B cell (primary cell): Measurements from ENCODE around the gene RNF26. TPM values are rescaled to one million over a fixed set of nuclear protein-coding genes. Genes with fewer than 3 reads are reported as not detected.

Experiments
- ATAC-seq: fragments of 200-7000 bp; cut with Tn5 transposase; one replicate; pipeline ENCODE4 v1.10.0; 2021; ENCODE audit warnings: low read depth, mild to moderate bottlenecking, moderate number of reproducible peaks, moderate library complexity
- CTCF ChIA-PET: fragments of 350-600 bp; sonication (Branson Sonifier 250); formaldehyde crosslinking; loops from one replicate; lab custom pipeline; 2021; ENCODE audit warnings: antibody characterized with exemption, inconsistent platforms; lab: Charles Lee
- POLR2A ChIA-PET: fragments of 350-600 bp; sonication (Branson Sonifier 250); formaldehyde crosslinking; loops from one replicate; lab custom pipeline; 2021; ENCODE audit warnings: antibody characterized with exemption; lab: Charles Lee
- DNase-seq: peaks from one replicate; pipeline ENCODE4 v3.0.0; 2013
- H2AFZ ChIP-seq: 2 replicates; pipeline ENCODE4 v1.6.1; 2012; ENCODE audit warnings: mild to moderate bottlenecking, low read depth, low read length; ENCODE audit not compliant: insufficient read depth, poor library complexity, severe bottlenecking
- H3K27ac ChIP-seq, 2 donors: 1 replicate in 1 of 2; 2 replicates in 1 of 2; pipeline ENCODE4 v1.5.1; 2012 to 2013; ENCODE audit warnings: low read length in 2 of 2, mild to moderate bottlenecking in 2 of 2, moderate library complexity in 1 of 2
- H3K27me3 ChIP-seq, 4 experiments: fragments of 200-600 bp in 1 of 4; sonication (generic) in 1 of 4; replicated peaks in 1 of 4; 1 replicate in 2 of 4; 2 replicates in 2 of 4; pipeline versions ENCODE4 v1.6.1 to v1.7.0; 2013 to 2016; ENCODE audit warnings: low read length in 3 of 4, mild to moderate bottlenecking in 2 of 4, mixed read lengths in 1 of 4, moderate library complexity in 1 of 4; ENCODE audit not compliant: insufficient read depth in 4 of 4, control insufficient read depth in 3 of 4; ENCODE audit errors: control extremely low read depth in 1 of 4
- H3K36me3 ChIP-seq, 2 experiments: replicated peaks in 1 of 2; 1 replicate in 1 of 2; 2 replicates in 1 of 2; pipeline versions ENCODE4 v1.6.1 to v1.7.1; 2013; ENCODE audit warnings: low read length in 1 of 2; ENCODE audit not compliant: insufficient read depth in 2 of 2, control insufficient read depth in 1 of 2; ENCODE audit errors: control extremely low read depth in 1 of 2, extremely low read depth in 1 of 2
- H3K4me1 ChIP-seq, 2 donors: fragments of 200-600 bp in 1 of 2; sonication (generic) in 1 of 2; 1 replicate in 1 of 2; 2 replicates in 1 of 2; pipeline versions ENCODE4 v1.5.1 to v1.6.1; 2013 to 2017; ENCODE audit warnings: low read length in 2 of 2; ENCODE audit not compliant: control insufficient read depth in 2 of 2, insufficient read depth in 2 of 2
- H3K4me2 ChIP-seq: replicated peaks from 2 replicates; pipeline ENCODE3; 2012; ENCODE audit warnings: mild to moderate bottlenecking, low read depth, low read length; ENCODE audit not compliant: poor library complexity, severe bottlenecking
- H3K4me3 ChIP-seq, 5 experiments: fragments of 200-600 bp in 1 of 5; sonication (generic) in 1 of 5; 1 replicate in 3 of 5; 2 replicates in 2 of 5; pipeline versions ENCODE4 v1.5.1 to v1.7.0; 2011 to 2016; ENCODE audit warnings: low read length in 4 of 5, mild to moderate bottlenecking in 4 of 5, low read depth in 2 of 5, control low read depth in 1 of 5, moderate library complexity in 1 of 5; ENCODE audit not compliant: insufficient read depth in 1 of 5; ENCODE audit errors: control extremely low read depth in 1 of 5, extremely low read depth in 1 of 5
- H3K79me2 ChIP-seq: fragments of 200-600 bp; sonication (generic); one replicate; pipeline ENCODE4 v1.6.0; 2016; ENCODE audit warnings: low read length; ENCODE audit not compliant: control insufficient read depth, insufficient read depth
- H3K9ac ChIP-seq: fragments of 200-600 bp; sonication (generic); 2 replicates; pipeline ENCODE4 v1.6.1; 2017; ENCODE audit warnings: mild to moderate bottlenecking, low read length, moderate library complexity
- H3K9me3 ChIP-seq, 3 donors: one replicate each; pipeline versions ENCODE4 v1.6.1 to v1.7.1; 2013; ENCODE audit warnings: low read length in 2 of 3; ENCODE audit not compliant: control insufficient read depth in 2 of 3, insufficient read depth in 1 of 3; ENCODE audit errors: control extremely low read depth in 1 of 3
- H4K20me1 ChIP-seq: 2 replicates; pipeline ENCODE4 v1.6.0; 2012; ENCODE audit warnings: mild to moderate bottlenecking, low read length; ENCODE audit not compliant: insufficient read depth, control insufficient read depth, poor library complexity, severe bottlenecking
- H3K27ac Mint-ChIP-seq: one replicate; pipeline ENCODE4 v1.8.0; 2021; ENCODE audit warnings: mixed read lengths
- H3K27me3 Mint-ChIP-seq: one replicate; pipeline ENCODE4 v1.8.0; 2021; ENCODE audit warnings: mixed read lengths
- H3K4me1 Mint-ChIP-seq: one replicate; pipeline ENCODE4 v1.8.0; 2021; ENCODE audit warnings: mixed read lengths
- H3K4me3 Mint-ChIP-seq: one replicate; pipeline ENCODE4 v1.8.0; 2021; ENCODE audit warnings: mixed read lengths
- H3K9me3 Mint-ChIP-seq: one replicate; pipeline ENCODE4 v1.8.0; 2022; ENCODE audit warnings: mixed read lengths; ENCODE audit not compliant: insufficient read depth
- EZH2 ChIP-seq: IDR thresholded peaks from 2 replicates; pipeline ENCODE4 v1.6.1; 2012; ENCODE audit warnings: borderline replicate concordance, low read depth, mild to moderate bottlenecking, moderate library complexity, low read length; ENCODE audit not compliant: insufficient read depth, poor library complexity, severe bottlenecking
- WGBS: methylation state at CpG from one replicate; pipeline ENCODE4 v1.1.5; 2013; ENCODE audit warnings: missing lambda C conversion rate; ENCODE audit not compliant: insufficient coverage; 5-methylcytosine and 5-hydroxymethylcytosine counted together
- intact Hi-C: fragments of 100-400 bp; cut with micrococcal nuclease; formaldehyde crosslinking; loops from one replicate; pipeline ENCODE4 v1.10.0; 2022
- polyA plus RNA-seq: library from polyadenylated mRNA; depleted of rRNA; stranded (reverse); fragments of >200 nt; gene quantifications from 2 replicates; pipeline ENCODE4 v1.2.3, GENCODE V29; 2012
- small RNA-seq: library from RNA; depleted of rRNA; stranded (forward); fragments of <200 nt; gene quantifications from one replicate; pipeline ENCODE3, GENCODE V24; 2012; ENCODE audit warnings: low replicate concordance, low read depth; ENCODE audit not compliant: insufficient read length
- total RNA-seq, 2 donors: library from RNA; stranded (reverse); fragments of 120-200 nt in 1 of 2; gene quantifications; 1 replicate in 1 of 2; 2 replicates in 1 of 2; pipeline versions ENCODE4 v1.2.3 to v1.2.4, GENCODE V29; 2013 to 2022
- TF ChIP-seq, protein P1 (sequence below): fragments of 200-600 bp; IDR thresholded peaks from one replicate; pipeline ENCODE4 v1.8.0; 2022; ENCODE audit warnings: antibody characterized with exemption, mild to moderate bottlenecking

Gene RNF26
- total and polyA plus RNA-seq, 2 donors (not counting 1 experiment from before 2014, with no cell fraction given): 15.5 to 21.8 TPM

DNA sequence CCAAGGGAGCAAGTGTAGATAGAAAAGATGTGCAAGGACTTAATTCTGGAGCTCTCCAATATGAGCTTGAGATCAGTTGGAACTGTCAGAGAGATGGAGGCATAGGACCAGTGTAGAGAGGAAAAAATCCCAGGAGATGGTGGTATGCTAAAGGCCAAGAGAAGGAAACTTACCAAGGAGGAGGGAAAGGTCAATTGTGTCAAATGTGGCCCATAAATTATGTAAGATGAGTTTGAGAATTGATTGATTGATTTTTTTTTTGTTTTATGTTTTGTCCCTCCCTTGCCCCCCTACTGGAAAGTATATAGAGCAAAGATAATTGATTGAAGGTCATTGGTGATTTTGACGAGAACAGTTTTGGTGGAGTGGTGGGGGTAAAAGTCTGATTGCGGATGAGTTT lies 50.0 kb downstream of the RNF26 start:
- 89% methylated on average over 2 of the region's 2 CpGs for WGBS
- Histone ChIP-seq H3K79me2 (no peaks in the 10 kb centered on the region), H3K9me3 (peaks cover 0 to 4% (median 0%) of the 10 kb centered on the region in 3 donors), H3K36me3 (no peaks in the 10 kb centered on the region), H3K4me1 (peaks cover 12 to 17% of the 10 kb centered on the region in 2 donors), H2AFZ (no peak overlapping the region), H3K4me2 (no peak overlapping the region), H3K27me3 (peaks cover 0 to 27% (median 16%) of the 10 kb centered on the region in 4 experiments), H3K9ac (no peak overlapping the region), H3K4me3 (no peak overlapping the region), H4K20me1 (no peaks in the 10 kb centered on the region), H3K27ac (no peak overlapping the region)
- no peak overlapping the region for H3K4me3 Mint-ChIP-seq
- CTCF ChIA-PET: interaction anchor here (0.6 to 0.7 kb wide), 2 partner anchors 16 to 20 kb away, joined by 3 to 4 read pairs; no protein-coding TSS in a partner anchor
- POLR2A ChIA-PET: no interaction called here
- no peaks in the 10 kb centered on the region for H3K9me3 Mint-ChIP-seq
- DNase-seq (no peak), ATAC-seq (no peak)
- no peak overlapping the region for H3K27ac Mint-ChIP-seq
- peaks cover 6% of the 10 kb centered on the region for H3K4me1 Mint-ChIP-seq
- peaks cover 5% of the 10 kb centered on the region for H3K27me3 Mint-ChIP-seq
- intact Hi-C loops: no loop called here
- TF ChIP-seq, protein P1, sequence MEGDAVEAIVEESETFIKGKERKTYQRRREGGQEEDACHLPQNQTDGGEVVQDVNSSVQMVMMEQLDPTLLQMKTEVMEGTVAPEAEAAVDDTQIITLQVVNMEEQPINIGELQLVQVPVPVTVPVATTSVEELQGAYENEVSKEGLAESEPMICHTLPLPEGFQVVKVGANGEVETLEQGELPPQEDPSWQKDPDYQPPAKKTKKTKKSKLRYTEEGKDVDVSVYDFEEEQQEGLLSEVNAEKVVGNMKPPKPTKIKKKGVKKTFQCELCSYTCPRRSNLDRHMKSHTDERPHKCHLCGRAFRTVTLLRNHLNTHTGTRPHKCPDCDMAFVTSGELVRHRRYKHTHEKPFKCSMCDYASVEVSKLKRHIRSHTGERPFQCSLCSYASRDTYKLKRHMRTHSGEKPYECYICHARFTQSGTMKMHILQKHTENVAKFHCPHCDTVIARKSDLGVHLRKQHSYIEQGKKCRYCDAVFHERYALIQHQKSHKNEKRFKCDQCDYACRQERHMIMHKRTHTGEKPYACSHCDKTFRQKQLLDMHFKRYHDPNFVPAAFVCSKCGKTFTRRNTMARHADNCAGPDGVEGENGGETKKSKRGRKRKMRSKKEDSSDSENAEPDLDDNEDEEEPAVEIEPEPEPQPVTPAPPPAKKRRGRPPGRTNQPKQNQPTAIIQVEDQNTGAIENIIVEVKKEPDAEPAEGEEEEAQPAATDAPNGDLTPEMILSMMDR: no peak
- no peak for TF ChIP-seq EZH2

Small RNA genes within 50 kb of the gene (small RNA-seq; reads per million reads assigned to genes)
- gene RF01225 (not detected), gene RNU6-262P (not detected)

Other genes starting within 250 kb of the RNF26 start
- gene HMBS, start 249.6 kb upstream of the RNF26 start, total RNA-seq: 7.6 and 9.2 TPM in 2 replicates
- gene HMBS, start 249.6 kb upstream of the RNF26 start, polyA plus RNA-seq: 17.7 and 18.2 TPM in 2 replicates
- gene DPAGT1, start 232.7 kb upstream of the RNF26 start, total RNA-seq: 34.5 and 38.3 TPM in 2 replicates
- gene DPAGT1, start 232.7 kb upstream of the RNF26 start, polyA plus RNA-seq: 60.3 and 64.3 TPM in 2 replicates
- gene C2CD2L, start 227.2 kb upstream of the RNF26 start, total RNA-seq: 9.5 and 13.8 TPM in 2 replicates
- 14.1 and 17.0 TPM in 2 replicates for gene C2CD2L, start 227.2 kb upstream of the RNF26 start, polyA plus RNA-seq
- 78.7 and 84.6 TPM in 2 replicates for gene HINFP, start 212.9 kb upstream of the RNF26 start, total RNA-seq
- gene HINFP, start 212.9 kb upstream of the RNF26 start, polyA plus RNA-seq: 51.5 and 60.6 TPM in 2 replicates
- not detected in 2 replicates for gene ABCG4, start 185.5 kb upstream of the RNF26 start, total RNA-seq
- gene ABCG4, start 185.5 kb upstream of the RNF26 start, polyA plus RNA-seq: not detected in 2 replicates
- 9.6 and 10.4 TPM in 2 replicates for gene NLRX1, start 165.8 kb upstream of the RNF26 start, total RNA-seq
- 4.5 and 6.3 TPM in 2 replicates for gene NLRX1, start 165.8 kb upstream of the RNF26 start, polyA plus RNA-seq
- 0.22 and 0.76 TPM in 2 replicates for gene NHERF4, start 149.1 kb upstream of the RNF26 start, total RNA-seq
- 0.61 TPM in 1 of 2 replicates, not detected in the other for gene NHERF4, start 149.1 kb upstream of the RNF26 start, polyA plus RNA-seq
- 35.2 and 38.7 TPM in 2 replicates for gene CBL, start 128.2 kb upstream of the RNF26 start, total RNA-seq
- 11.7 and 12.5 TPM in 2 replicates for gene CBL, start 128.2 kb upstream of the RNF26 start, polyA plus RNA-seq
- 0.29 and 0.42 TPM in 2 replicates for gene MCAM, start 17.4 kb upstream of the RNF26 start, total RNA-seq
- 1.1 and 1.4 TPM in 2 replicates for gene MCAM, start 17.4 kb upstream of the RNF26 start, polyA plus RNA-seq
- not detected in 2 replicates for gene C1QTNF5, start 6.4 kb downstream of the RNF26 start, total RNA-seq
- not detected in 2 replicates for gene C1QTNF5, start 6.4 kb downstream of the RNF26 start, polyA plus RNA-seq
- gene MFRP, start 12.2 kb downstream of the RNF26 start, total RNA-seq: not detected in 2 replicates
- not detected in 2 replicates for gene MFRP, start 12.2 kb downstream of the RNF26 start, polyA plus RNA-seq
- not detected in 2 replicates for gene USP2, start 47.2 kb downstream of the RNF26 start, total RNA-seq
- gene USP2, start 47.2 kb downstream of the RNF26 start, polyA plus RNA-seq: 0.09 and 0.40 TPM in 2 replicates
- gene THY1, start 88.6 kb downstream of the RNF26 start, total RNA-seq: not detected in 2 replicates
- not detected in 2 replicates for gene THY1, start 88.6 kb downstream of the RNF26 start, polyA plus RNA-seq